GM12878 (cell line): Measurements from ENCODE around the gene PKN2.

ENCODE experiments used
- CTCF ChIP-seq, 3 experiments: IDR thresholded peaks in 2 of 3; conservative IDR thresholded peaks in 1 of 3; 2 replicates each; pipeline ENCODE4 v1.5.1; 2011; ENCODE audit warnings: low read depth in 3 of 3, low read length in 3 of 3, mild to moderate bottlenecking in 3 of 3, control low read depth in 2 of 3, moderate library complexity in 2 of 3, inconsistent platforms in 1 of 3, mixed read lengths in 1 of 3; ENCODE audit not compliant: control insufficient read depth in 2 of 3, insufficient read depth in 1 of 3; ENCODE audit errors: extremely low read depth in 1 of 3
- EP300 ChIP-seq, 2 experiments: fragments of 150-350 bp in 1 of 2; IDR thresholded peaks; 2 replicates each; pipeline ENCODE4 v1.6.1; 2011 to 2012; ENCODE audit warnings: low read depth in 2 of 2, low read length in 2 of 2, borderline replicate concordance in 1 of 2, improper control_type of control experiment in 1 of 2, inconsistent platforms in 1 of 2; ENCODE audit not compliant: control insufficient read depth in 1 of 2
- EZH2 ChIP-seq: IDR thresholded peaks from 2 replicates; pipeline ENCODE4 v1.6.1; 2012; ENCODE audit warnings: low read depth, mild to moderate bottlenecking, control low read depth, inconsistent platforms, low read length, borderline replicate concordance; ENCODE audit not compliant: control insufficient read depth
- HCFC1 ChIP-seq: fragments of 150-350 bp; IDR thresholded peaks from 2 replicates; pipeline ENCODE4 v1.6.1; 2014; ENCODE audit warnings: low read length
- JUND ChIP-seq: IDR thresholded peaks from 2 replicates; pipeline ENCODE4 v1.6.1; 2012; ENCODE audit warnings: low read depth, mild to moderate bottlenecking, low read length, improper control_type of control experiment, moderate library complexity
- POLR2AphosphoS5 ChIP-seq: IDR thresholded peaks from 2 replicates; pipeline ENCODE4 v1.6.1; 2011; ENCODE audit warnings: mild to moderate bottlenecking, low read length, inconsistent platforms
- SP1 ChIP-seq: IDR thresholded peaks from one replicate; pipeline ENCODE4 v1.6.1; 2011; ENCODE audit warnings: low read depth, low read length
- ZNF384 ChIP-seq: IDR thresholded peaks from 2 replicates; pipeline ENCODE4 v1.6.1; 2012; ENCODE audit warnings: low read depth, mild to moderate bottlenecking, low read length, improper control_type of control experiment, borderline replicate concordance
- TF ChIP-seq, protein P1 (sequence below): IDR thresholded peaks from 2 replicates; pipeline ENCODE4 v1.6.1; 2012; ENCODE audit warnings: low read depth, low read length, improper control_type of control experiment

GRCh38 chr1:88779880-88780279, 95.8 kb downstream of the PKN2 start:
- TF ChIP-seq HCFC1 (no peak), JUND (no peak), SP1 (no peak), EZH2 (no peak), CTCF (IDR thresholded peaks at IDR 0.05 in 2 of 3, conservative IDR thresholded peaks at IDR 0.05 in 1 of 3; ENCODE audit: control insufficient read depth in 2 of 3, extremely low read depth in 1 of 3, insufficient read depth in 1 of 3, low read depth in 3 of 3, low read length in 3 of 3) (no peak), EP300 (IDR thresholded peaks at IDR 0.05; ENCODE audit: borderline replicate concordance in 1 of 2, control insufficient read depth in 1 of 2, low read depth in 2 of 2, low read length in 2 of 2) (no peak), POLR2AphosphoS5 (no peak), ZNF384 (no peak)
- TF ChIP-seq, protein P1, sequence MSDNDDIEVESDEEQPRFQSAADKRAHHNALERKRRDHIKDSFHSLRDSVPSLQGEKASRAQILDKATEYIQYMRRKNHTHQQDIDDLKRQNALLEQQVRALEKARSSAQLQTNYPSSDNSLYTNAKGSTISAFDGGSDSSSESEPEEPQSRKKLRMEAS = no peak
